A549 (cell line): Measurements from ENCODE around the gene UTP15.

Experiments used
- CEBPB ChIP-seq, 2 experiments: fragments of >200 bp in 1 of 2; sonication (Bioruptor Twin) in 1 of 2; formaldehyde crosslinking in 1 of 2; IDR thresholded peaks; 2 replicates each; pipeline ENCODE4 v1.6.1; 2012 to 2016
- CTCF ChIP-seq: fragments of >200 bp; sonication (Bioruptor Twin); formaldehyde crosslinking; IDR thresholded peaks from 3 replicates; pipeline ENCODE4 v1.5.1; 2016
- MAX ChIP-seq: IDR thresholded peaks from 2 replicates; pipeline ENCODE4 v1.6.1; 2012
- POLR2A ChIP-seq: IDR thresholded peaks from 2 replicates; pipeline ENCODE4 v1.6.1; 2012; ENCODE audit warnings: mild to moderate bottlenecking, low read length
- RAD21 ChIP-seq, 2 experiments: fragments of >200 bp in 1 of 2; sonication (Bioruptor Twin) in 1 of 2; formaldehyde crosslinking in 1 of 2; IDR thresholded peaks in 1 of 2; conservative IDR thresholded peaks in 1 of 2; 2 replicates in 1 of 2; 3 replicates in 1 of 2; pipeline ENCODE4 v1.6.1; 2012 to 2018; ENCODE audit warnings: inconsistent platforms in 1 of 2

GRCh38 chr5:73564018-73564417, 1.5 kb upstream of the UTP15 start:
- TF ChIP-seq MAX = no peak
- no peak for TF ChIP-seq RAD21 (conservative IDR thresholded peaks at IDR 0.05 in 1 of 2, IDR thresholded peaks at IDR 0.05 in 1 of 2)
- TF ChIP-seq CTCF = no peak
- no peak for TF ChIP-seq CEBPB (IDR thresholded peaks at IDR 0.05)
- TF ChIP-seq POLR2A = no peak
